GM18517 (cell line): ENCODE results near the gene SH3GL1.
A peak's percentile ranks its signal among the peaks of the same experiment; 100 is the strongest.

Source experiments
- ATAC-seq: cut with Tn5 transposase; IDR thresholded peaks from one replicate; pipeline ENCODE4 v1.9.1; 2021; ENCODE audit warnings: mild to moderate bottlenecking, moderate library complexity; ENCODE audit not compliant: unreplicated experiment

Gene SH3GL1

DNA sequence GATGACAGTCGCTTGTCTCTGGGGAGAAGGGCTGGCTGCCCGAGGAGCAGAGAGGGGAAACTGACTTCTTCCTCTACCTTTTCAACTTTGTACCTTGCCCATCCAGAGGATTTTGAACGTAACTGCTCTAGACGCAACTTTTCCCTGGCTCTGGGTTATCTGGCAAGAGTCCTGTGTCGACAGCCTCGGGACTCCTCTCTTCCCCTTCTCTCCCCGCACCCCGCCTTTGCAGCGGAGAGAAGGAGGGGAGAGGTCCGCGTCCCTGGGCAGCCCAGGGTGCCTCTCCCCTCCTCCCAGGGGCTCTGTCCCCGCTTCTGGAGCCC, 574 bp downstream of the SH3GL1 start:
- ATAC-seq, result peak; percentile 7

DNA sequence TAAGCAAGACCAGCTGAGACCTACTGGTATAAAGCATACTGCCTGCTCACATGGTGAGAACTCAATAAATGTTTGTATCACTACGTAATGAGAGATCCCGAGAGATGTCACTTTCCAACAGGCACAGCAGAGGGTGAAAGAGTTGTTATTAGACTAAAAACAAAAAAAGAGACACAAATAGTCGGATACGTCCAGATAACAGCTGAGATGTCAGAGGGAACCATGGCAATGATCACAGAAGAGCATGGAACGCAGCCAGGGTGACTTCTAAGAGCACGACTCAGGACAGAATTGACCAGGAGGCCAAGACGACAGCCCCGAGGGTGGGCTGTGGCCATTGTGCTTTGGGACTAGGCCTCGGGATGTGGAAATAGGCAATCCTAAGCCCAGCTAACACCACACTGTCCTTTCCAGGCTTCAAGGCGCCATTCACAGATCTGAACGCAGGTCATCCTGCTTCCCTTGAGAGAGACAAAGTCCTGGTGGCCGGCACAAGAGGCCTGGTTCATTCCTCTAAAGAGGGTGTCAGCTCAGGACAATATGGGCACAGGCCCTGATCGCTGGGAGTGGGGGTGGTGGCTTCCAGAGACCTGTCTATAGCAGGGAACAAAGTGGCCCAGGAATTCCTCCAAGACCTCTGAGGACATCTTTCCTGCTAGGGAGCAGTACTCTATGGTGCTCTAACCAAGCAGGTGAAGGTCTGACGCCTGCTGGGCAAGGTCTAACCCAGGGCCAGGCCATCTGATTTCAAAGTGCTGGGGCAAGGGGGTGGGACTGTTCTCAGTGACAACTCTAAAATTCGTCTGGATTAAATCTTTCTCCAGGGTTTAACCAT, 3.2 kb downstream of the SH3GL1 start:
- ATAC-seq, result no peak

DNA sequence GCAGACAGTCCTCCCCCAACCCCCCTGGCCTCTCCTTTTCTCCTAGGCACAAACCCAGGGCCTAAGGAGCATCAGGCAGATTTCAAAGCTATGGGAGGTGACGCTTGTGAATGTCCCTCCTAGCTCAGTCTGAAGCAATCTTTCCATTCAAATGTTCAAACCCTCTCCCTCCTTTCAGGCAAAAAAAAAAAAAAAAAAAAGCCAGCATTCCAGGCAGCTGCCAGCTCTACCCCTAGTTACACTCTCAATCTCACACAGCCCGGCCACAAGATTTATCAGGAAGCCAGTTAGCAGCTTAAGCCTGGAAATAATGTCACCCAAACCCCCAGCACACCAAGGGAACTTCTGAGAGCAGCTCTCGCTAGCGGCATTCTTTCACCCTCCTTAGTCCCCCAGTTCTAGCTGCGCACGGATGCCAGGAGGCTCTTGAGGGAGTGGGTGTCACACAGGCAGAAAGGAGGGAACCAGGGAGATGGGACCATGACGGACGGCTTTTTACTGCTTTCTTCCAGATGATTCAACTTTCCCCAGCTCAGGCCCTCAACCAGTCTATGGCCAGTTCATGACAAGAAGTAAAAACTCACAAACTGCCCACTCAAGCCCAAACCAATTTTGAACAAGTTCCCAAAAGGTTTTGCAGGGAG, 6.3 kb downstream of the SH3GL1 start:
- ATAC-seq, result no peak

DNA sequence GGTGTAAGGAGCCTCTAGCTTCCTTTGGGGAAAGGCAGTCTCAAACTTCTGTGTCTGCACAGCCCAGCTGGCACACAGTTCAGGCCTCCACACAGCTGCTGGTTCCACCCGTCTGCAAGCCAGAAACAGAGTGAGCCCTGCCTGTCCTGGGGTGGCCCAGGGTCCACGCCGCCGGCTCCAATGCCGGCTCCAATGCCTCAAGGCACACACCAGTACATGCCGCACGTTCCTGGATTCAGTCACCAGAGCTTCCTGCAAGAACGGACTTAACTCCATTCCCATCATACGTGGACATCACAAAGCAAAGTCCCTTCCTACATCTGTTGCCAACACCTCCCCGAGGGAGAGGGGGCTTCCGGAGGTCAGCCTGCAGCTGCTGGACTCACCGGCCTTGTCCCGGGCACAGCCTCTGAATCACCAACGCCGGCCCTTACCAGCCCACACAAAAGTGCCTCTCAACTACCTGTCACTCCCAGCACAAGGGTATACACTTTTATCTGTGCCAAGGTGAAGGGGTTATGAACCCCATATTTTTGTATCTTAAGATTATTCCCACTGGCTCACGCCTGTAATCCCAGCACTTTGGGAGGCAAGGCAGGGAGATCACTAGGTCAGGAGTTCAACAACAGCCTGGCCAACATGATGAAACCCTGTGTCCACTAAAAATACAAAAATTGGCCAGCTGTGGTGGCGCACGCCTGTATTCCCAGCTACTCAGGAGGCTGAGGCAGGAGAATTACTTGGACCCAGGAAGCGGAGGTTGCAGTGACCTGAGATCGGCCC, 8.5 kb downstream of the SH3GL1 start:
- ATAC-seq, result no peak

DNA sequence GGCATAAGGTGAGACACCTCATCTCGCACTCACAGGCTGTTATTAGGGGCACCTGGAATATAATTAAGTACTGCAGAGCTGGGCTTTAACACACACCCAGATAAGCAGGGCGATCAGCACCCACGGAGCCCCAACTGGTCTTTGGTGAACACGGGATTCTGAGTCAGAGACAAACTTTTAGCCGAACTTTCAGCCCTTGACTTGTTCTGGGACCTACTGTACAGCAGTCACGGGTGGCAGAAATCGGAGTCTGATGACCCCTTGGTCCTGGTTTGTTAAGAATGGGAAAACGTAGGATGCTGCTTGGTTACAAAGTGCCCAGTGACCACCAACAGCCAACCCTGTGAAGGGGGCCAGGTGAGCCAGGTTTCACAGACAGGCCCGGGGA, 9.0 kb downstream of the SH3GL1 start:
- ATAC-seq, result no peak

DNA sequence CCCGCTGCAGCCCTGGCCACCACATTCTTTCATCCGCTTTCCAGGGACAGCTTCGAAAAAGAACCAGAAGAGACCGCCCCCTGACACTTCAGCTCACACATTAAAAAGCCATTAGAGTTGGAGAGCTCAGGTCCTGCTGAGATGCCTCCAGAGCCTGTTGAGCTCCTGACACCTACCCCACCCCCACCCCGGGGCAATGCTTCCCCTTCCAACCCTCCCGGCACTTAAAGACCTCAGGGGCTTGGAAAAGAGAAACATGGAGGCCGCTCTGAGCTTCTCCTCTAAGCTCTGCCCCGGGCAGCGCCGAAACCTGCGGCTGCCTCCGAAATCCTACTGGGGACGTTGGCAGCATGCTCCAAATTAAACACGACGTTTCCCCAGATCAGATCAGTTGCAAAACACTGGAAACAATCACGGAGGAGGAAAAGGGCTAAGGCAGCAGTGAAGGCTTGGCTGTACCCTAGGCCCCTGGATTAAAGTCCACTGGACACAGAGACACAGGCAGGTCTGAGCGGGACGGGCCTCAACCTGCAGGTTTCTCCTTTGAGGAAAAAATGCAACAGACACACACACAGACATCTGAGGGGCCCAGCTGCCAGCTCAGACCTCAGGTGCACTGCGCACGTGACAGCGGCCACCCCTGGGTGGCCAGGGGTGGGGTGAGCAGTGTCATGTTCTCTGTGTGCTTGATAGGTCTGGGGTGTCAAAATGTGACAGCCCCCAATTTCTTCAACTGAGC, 9.6 kb downstream of the SH3GL1 start:
- no peak for ATAC-seq

DNA sequence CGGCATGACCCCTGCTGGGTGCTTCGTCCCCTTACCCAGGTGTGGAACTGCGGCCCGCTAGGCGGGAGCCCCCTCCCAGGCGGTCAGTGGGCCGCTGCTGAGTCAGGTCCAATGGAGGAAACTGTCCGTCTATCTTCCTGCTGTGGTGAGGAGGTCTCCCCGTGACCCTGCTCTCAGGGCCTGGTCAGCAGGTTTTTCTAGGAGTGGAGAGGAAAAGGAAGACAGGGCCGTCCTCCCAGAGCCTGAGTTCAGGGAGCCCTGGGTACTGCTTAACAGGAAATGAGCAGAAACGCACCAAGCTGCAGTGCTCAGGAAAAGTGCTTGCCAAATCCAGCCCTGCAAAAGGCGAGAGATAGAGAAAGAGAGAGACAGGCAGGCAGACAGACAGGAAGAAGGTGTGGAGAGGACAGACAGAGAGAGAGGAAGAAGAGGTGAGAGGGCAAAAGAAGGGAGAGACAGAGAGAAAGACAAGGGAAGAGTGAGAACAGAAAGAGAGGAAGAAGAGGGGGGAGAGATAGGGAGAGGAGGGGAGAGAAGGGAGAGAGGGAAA, 10.3 kb downstream of the SH3GL1 start:
- no peak for ATAC-seq

DNA sequence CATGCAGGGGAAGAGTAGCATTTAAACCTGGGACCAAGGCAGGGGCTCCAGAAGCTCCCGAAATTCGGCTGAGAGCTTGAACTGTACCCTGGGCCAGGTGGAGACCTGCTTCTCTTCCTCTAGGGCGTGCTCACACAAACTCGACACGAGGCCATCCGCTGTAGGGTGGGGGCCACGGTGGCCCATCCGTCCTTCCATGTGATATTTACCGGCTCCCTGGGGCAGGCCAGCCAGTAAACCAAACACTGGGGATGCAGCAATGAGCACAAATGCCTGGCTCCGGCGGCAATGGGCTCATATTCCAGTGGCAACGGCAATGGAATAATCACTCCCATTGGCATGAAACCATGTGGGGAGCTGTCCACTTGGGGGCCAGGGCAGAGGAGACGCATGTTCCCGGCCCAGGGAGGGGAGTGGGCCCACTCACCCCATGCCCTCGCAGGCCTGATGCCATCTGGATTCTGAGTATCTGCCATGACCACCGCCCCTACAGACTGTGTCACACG, 10.8 kb downstream of the SH3GL1 start:
- no peak for ATAC-seq

DNA sequence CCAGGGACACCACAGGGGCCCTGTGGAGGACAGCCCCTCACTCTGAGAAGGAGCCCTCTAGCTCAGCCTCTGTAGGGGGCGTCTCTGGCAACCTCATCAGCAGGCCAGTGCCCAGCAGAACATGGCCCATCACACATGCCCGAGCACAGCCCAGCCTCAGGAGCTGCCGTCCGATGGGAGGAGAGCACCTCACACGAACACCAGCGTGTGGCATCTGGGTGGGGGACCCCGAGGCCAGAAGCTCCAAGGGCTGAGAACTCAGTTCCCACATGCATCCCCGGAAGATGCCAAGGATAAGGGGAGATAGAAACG, 11.3 kb downstream of the SH3GL1 start:
- no peak for ATAC-seq

DNA sequence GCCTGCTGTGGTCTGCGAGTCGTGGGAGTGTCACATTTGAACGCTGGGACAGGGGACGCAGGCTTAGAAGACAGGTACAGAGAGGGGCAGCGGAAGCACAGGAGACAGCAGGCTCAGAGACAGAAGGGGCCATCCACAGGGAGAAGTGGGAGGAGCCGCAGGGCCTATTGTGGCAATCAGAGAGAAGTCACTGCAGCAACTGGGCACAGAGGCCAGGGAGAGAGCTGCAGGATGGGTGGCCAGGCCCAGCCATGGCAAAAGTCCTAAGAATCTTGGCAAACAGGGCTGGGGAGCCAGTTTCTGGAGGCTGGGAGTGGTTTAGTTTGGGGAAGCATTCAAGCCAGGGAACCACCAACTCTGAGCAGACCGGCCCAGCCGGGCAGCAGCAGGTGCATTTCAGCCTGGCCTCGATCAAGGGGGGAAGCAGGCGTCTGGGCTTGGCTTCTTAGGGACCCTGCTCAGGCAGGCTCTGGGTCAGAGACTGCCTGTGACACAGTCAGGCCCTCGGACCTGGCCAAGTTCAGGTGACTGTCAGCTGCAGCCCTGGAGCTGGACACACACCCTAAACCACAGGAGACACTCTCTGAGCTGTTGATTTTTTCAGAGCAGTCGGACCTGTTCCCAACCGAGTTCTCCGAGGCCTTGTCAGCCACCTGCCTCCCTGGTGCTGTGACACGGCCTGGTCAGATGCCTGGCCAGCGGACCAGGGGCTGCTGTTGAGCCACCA, 11.8 kb downstream of the SH3GL1 start:
- ATAC-seq, result no peak

DNA sequence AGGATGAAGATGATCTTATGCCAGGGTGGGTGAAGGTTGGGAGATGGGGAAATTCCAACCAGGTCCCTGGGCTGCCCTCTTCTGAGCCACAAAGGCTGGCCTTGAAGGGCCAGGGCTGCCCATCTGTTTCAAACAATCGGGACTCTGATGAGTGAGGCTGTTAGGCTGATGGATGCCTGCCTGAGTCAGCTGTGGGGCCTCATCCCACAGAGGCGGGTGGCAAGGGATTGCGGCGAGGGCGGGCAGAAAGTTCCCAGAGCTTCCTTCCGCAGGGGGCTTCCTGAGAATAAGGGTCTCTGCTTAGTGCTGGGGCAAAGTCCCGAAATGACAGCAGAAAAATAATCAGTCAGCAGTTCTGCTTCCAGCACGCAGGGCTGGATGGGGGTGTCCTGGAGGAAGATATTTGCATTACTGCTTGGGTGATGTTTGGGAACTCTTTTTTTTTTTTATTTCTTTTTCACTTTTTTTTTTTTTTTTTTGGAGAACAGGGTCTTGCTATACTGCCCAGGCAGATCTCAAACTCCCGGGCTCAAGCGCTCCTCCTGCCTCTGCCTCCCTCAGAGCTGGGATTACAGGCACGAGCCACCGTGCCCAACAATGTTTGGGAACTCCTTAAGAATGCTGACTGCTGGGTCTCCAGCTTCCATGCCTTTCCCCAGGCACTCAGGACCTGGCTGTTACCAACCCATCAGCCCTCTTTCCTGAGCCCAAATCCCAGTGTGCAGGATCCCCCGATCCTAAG, 14.1 kb downstream of the SH3GL1 start:
- ATAC-seq, result no peak

DNA sequence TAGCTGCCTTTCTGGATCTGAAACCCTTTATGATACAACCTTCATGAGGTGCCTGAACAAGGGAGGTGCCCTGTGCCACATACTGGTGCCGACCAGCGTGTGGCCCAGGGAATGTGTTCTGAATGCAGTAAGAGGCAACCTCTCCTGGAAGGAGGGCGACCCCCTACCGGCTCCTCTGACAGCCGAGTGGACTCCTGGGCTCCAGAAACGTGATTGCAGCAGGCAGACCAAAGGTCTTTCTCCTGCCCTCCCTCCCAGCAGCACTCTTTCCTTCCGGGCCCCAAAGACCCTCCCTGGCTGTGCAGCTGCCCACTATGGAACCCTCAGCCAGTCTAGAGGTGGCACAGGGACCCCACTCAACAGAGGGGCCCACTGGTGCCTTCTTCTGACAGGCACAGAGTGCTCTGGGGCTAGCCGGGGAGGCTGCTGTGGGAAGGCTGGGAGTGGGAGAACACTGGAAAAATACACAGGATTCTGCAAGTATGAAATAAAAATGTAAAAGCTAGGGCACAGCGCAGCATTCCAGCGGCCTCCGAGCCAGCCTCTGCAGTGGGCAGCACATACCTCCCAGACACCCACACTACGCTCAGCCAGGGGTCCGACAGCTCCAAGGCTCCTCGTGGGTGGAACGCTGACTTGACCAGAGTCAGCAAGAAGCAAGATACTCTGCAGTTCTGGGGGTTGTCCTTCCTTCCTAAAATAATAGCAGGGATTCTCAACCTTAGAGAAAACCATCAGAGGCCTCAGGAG, 14.9 kb downstream of the SH3GL1 start:
- ATAC-seq, result no peak

DNA sequence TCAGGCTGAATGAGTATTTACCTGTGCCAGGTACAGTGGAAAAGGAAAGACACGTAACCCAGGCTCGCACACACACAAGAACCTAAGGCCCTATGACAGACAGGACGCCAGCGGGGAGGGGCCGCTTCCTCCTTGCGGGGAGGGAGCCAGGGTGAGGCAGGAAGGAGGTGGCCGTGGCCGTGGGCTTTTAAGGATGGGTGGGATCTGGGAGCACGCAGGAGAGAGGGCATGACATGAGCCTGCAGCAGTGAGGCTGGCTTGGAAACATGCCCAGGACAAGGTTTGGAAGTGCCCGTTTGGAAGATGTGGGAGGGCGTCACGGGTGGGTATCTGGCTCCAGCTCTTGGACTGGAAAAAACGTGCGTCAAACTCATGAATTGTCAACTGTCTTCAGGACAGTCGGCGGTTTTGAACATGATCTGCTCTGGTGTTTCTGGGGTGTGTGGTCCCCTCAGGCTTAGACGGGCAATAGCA, 20.1 kb downstream of the SH3GL1 start:
- no peak for ATAC-seq

DNA sequence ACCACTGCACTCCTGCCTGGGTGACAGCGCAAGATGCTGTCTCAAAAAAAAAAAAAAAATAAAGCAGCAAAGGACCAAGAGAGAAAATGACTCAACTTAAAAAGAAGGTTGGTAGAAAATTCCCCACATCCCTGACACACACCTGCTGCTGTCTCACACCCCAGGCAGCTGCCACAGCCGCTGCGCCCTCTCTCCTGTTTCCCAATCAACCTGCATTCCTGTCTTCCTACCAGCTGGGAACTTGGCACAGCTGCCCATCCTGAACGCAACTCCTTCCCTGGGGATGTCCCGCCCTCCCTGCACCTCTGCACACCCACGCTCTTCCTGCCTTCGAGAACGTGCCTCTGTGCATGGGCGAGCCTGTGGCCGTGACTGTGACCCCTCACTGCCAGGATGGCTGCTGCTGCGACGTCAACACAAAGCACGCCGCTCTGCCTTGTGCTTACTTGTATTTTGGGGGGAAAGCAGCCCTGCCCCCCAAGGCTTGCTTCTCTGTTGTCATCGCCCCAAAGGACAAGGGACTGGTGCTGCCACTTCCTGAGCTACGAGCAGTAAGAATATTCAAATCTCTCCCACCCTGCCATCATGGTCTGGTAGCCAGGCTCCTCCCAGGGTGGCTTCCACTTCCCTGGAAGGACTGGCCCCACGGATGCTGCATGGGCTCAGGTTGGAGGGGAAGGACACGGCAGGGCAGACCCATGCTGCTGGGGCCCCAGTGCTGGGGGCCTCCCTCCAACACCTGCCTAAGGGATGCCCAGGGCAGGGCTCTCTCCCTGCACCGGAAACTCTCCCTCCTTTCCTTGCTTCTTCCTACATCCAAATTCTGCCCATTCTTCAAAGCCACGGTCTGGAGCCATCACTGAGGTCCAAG, 20.7 kb downstream of the SH3GL1 start:
- ATAC-seq, result no peak

DNA sequence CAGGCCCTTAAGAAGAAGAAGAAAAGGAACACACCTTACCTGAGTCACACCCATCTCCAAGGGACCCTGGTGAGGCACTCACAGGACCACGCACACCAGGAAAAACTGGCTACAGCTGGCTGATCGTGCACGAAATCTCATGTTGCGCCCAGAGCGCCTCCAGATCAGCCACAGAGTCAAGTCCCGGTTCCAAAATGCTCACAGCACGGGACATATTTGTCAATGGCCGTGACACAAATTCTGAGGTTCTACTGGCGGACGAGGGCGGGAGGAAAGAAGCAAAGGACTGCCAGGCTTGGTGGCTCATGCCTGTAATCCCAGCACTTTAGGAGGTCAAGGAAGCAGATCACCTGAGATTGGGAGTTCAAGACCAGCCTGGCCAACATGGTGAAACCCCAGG, 21.5 kb downstream of the SH3GL1 start:
- ATAC-seq, result no peak

DNA sequence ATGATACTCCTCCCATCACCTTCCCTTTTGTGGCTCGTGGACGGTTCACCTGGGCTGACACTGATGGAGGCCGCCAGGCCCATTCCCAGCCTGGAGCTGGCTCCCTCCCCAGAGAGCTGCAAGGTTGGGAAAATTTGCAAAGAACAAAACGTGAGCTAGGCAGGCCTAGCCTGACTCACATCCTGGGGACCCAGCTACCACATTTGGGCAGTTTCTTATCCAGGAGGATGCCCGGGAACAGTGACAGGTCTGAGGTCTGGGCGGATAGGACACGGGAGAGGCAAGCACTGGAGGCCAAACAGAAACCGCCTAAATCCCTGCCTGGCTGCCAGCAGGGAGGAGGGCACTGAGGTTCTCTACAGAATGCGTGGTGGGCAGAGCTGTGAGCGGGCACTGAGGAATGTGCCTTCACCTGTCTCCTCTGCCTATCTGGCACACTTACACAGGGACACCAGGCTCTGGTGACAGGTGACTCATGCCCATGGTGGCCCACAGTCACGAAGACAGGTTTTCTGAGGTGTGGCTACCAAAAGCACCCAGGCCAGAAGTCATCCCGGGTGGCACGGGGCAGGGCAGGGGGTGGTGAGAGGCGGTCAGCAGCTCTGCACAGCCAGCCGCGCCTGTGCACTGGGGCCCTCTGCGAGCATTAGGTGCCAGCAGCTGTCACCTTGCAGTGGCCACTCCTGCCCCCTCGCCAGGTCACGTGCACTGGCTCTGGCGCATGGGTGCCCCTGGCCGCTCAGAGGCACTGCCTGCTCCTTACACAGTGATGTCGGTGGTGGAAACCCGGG, 23.2 kb downstream of the SH3GL1 start:
- no peak for ATAC-seq

DNA sequence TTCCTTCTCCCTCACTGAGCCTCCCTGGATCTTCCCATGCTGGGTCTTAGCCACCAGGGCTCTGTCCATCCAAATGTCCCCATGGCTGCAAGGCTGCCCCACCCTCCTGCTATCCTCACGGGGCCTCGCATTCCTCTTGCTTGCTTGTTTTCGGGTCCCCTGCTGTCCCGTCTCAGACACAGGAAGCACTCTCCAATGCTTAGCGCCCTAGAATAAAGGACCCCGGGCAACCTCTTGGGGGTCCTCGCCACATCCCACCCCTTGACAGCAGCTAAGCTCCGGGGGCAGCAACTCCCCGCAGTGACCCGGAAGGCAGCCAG, 23.7 kb downstream of the SH3GL1 start:
- ATAC-seq, result no peak
